SK-N-SH (cell line): ENCODE results near the gene A1BG.

ENCODE experiments used
- CHD2 ChIP-seq: fragments of 150-350 bp; IDR thresholded peaks from 2 replicates; pipeline ENCODE4 v1.6.1; 2018; ENCODE audit warnings: low read length; ENCODE audit not compliant: partially characterized antibody
- CTCF ChIP-seq: fragments of 200-600 bp; sonication (generic); IDR thresholded peaks from 2 replicates; pipeline ENCODE4 v1.6.1; 2017; ENCODE audit warnings: antibody characterized with exemption, mild to moderate bottlenecking, moderate library complexity
- EZH2phosphoT487 ChIP-seq: fragments of 200-600 bp; sonication (generic); IDR thresholded peaks from 2 replicates; pipeline ENCODE4 v1.6.1; 2017; ENCODE audit warnings: low read depth, mixed run types, mild to moderate bottlenecking, antibody characterized with exemption, moderate library complexity, borderline replicate concordance
- FOXJ3 ChIP-seq: sonication (generic); formaldehyde crosslinking; IDR thresholded peaks from 2 replicates; pipeline ENCODE4 v1.5.1; 2020; ENCODE audit warnings: mild to moderate bottlenecking, missing genetic modification reagents
- MAX ChIP-seq: IDR thresholded peaks from 2 replicates; pipeline ENCODE4 v1.4.0; 2012; ENCODE audit warnings: low read depth
- POLR2AphosphoS5 ChIP-seq: IDR thresholded peaks from 2 replicates; pipeline ENCODE4 v1.6.1; 2012; ENCODE audit warnings: low read depth, low read length
- REST ChIP-seq: IDR thresholded peaks from 2 replicates; pipeline ENCODE4 v1.6.1; 2012; ENCODE audit warnings: mild to moderate bottlenecking, low read depth, low read length, moderate library complexity
- TAF1 ChIP-seq: IDR thresholded peaks from 2 replicates; pipeline ENCODE4 v1.6.1; 2012; ENCODE audit warnings: low read depth, mild to moderate bottlenecking, low read length, moderate library complexity, borderline replicate concordance
- USF2 ChIP-seq: fragments of 150-350 bp; IDR thresholded peaks from 2 replicates; pipeline ENCODE4 v1.6.1; 2017; ENCODE audit warnings: antibody characterized with exemption, low read length, low read depth, borderline replicate concordance
- ZBTB33 ChIP-seq: IDR thresholded peaks from 2 replicates; pipeline ENCODE4 v1.4.0; 2012; ENCODE audit warnings: low read depth, borderline replicate concordance

- TF ChIP-seq CTCF = no peak
- no peak for TF ChIP-seq FOXJ3 (CRISPR knock-in tag)
- no peak for TF ChIP-seq MAX
- no peak for TF ChIP-seq USF2
- TF ChIP-seq CHD2 = no peak
- no peak for TF ChIP-seq POLR2AphosphoS5
- TF ChIP-seq TAF1 = no peak
- no peak for TF ChIP-seq REST
- TF ChIP-seq EZH2phosphoT487 = no peak
- no peak for TF ChIP-seq ZBTB33
Measured at GRCh38 chr19:58396691-58397532, 43.6 kb upstream of the A1BG start.
